ENCODE results near the gene USP2. TPM values are rescaled to one million over a fixed set of nuclear protein-coding genes. Genes with fewer than 3 reads are reported as not detected.

The USP2 gene
- total RNA-seq, 2 experiments from 2014 or later: 10.6 to 24.5 TPM

Small RNAs within 50 kb of the gene (microRNA-seq; reads per million reads assigned to microRNA genes)
- not detected for gene MIR6756 (ENCODE audit: borderline replicate concordance)

Small RNAs within 50 kb of the gene (small RNA-seq; reads per million reads assigned to genes)
- gene AP003396.4: not detected
- gene RF01225: not detected

Other genes starting within 250 kb of the USP2 start
- gene ABCG4, start 232.6 kb downstream of the USP2 start, total RNA-seq (2014; rRNA removed; shearing (Covaris generic)): not detected in 2 replicates
- not detected in 2 replicates for gene ABCG4, start 232.6 kb downstream of the USP2 start, total RNA-seq (2022)
- gene NLRX1, start 213.0 kb downstream of the USP2 start, total RNA-seq (2014; rRNA removed; shearing (Covaris generic)): 2.1 and 2.8 TPM in 2 replicates
- gene NLRX1, start 213.0 kb downstream of the USP2 start, total RNA-seq (2022): 8.8 and 10.6 TPM in 2 replicates
- gene NHERF4, start 196.2 kb downstream of the USP2 start, total RNA-seq (2014; rRNA removed; shearing (Covaris generic)): not detected in 2 replicates
- not detected in 2 replicates for gene NHERF4, start 196.2 kb downstream of the USP2 start, total RNA-seq (2022)
- gene CBL, start 175.4 kb downstream of the USP2 start, total RNA-seq (2014; rRNA removed; shearing (Covaris generic)): 19.1 and 19.2 TPM in 2 replicates
- gene CBL, start 175.4 kb downstream of the USP2 start, total RNA-seq (2022): 58.9 and 59.1 TPM in 2 replicates
- gene MCAM, start 64.6 kb downstream of the USP2 start, total RNA-seq (2014; rRNA removed; shearing (Covaris generic)): 0.69 and 2.6 TPM in 2 replicates
- 1.3 and 3.2 TPM in 2 replicates for gene MCAM, start 64.6 kb downstream of the USP2 start, total RNA-seq (2022)
- 11.7 and 13.9 TPM in 2 replicates for gene RNF26, start 47.2 kb downstream of the USP2 start, total RNA-seq (2014; rRNA removed; shearing (Covaris generic))
- 52.5 and 56.2 TPM in 2 replicates for gene RNF26, start 47.2 kb downstream of the USP2 start, total RNA-seq (2022)
- not detected in 2 replicates for gene C1QTNF5, start 40.8 kb downstream of the USP2 start, total RNA-seq (2014; rRNA removed; shearing (Covaris generic))
- not detected in 2 replicates for gene C1QTNF5, start 40.8 kb downstream of the USP2 start, total RNA-seq (2022)
- not detected in 2 replicates for gene MFRP, start 35.0 kb downstream of the USP2 start, total RNA-seq (2014; rRNA removed; shearing (Covaris generic))
- gene MFRP, start 35.0 kb downstream of the USP2 start, total RNA-seq (2022): not detected in 2 replicates
- gene THY1, start 41.5 kb upstream of the USP2 start, total RNA-seq (2014; rRNA removed; shearing (Covaris generic)): not detected in 2 replicates
- not detected in 2 replicates for gene THY1, start 41.5 kb upstream of the USP2 start, total RNA-seq (2022)

Data from OCI-LY7 (cell line).